Keratinocyte (primary cell): ENCODE data around the gene WFDC10B. TPM values are rescaled to one million over a fixed set of nuclear protein-coding genes. Genes with fewer than 3 reads are reported as not detected.

Experiments used
- DNase-seq: peaks from one replicate; pipeline ENCODE4 v3.0.0-alpha.2; 2011; ENCODE audit warnings: low read depth, missing footprints, low spot score
- FAIRE-seq: peaks from 2 replicates; lab custom pipeline; 2011; peaks lifted over from hg19 to GRCh38; lab: Jason Lieb, UNC
- H2AFZ ChIP-seq: 2 replicates; pipeline ENCODE4 v1.6.0; 2012; ENCODE audit warnings: low read length, control low read depth, inconsistent platforms; ENCODE audit not compliant: control insufficient read depth
- H3K27ac ChIP-seq: 2 replicates; pipeline ENCODE4 v1.5.1; 2011; ENCODE audit warnings: low read length; ENCODE audit not compliant: control insufficient read depth, insufficient read depth
- H3K27me3 ChIP-seq: 3 replicates; pipeline ENCODE4 v1.6.0; 2011; ENCODE audit warnings: low read length; ENCODE audit not compliant: control insufficient read depth, insufficient read depth; ENCODE audit errors: extremely low read depth
- H3K36me3 ChIP-seq, 2 experiments: 2 replicates in 1 of 2; 3 replicates in 1 of 2; pipeline ENCODE4 v1.5.1; 2011; ENCODE audit warnings: low read length in 2 of 2, mild to moderate bottlenecking in 1 of 2; ENCODE audit not compliant: control insufficient read depth in 2 of 2, insufficient read depth in 2 of 2; ENCODE audit errors: extremely low read depth in 1 of 2
- H3K4me1 ChIP-seq: 3 replicates; pipeline ENCODE4 v1.5.1; 2011; ENCODE audit warnings: low read length; ENCODE audit not compliant: control insufficient read depth, insufficient read depth; ENCODE audit errors: extremely low read depth
- H3K4me2 ChIP-seq: 3 replicates; pipeline ENCODE4 v1.6.0; 2011; ENCODE audit warnings: low read depth, low read length; ENCODE audit not compliant: control insufficient read depth, insufficient read depth; ENCODE audit errors: extremely low read depth
- H3K4me3 ChIP-seq, 3 experiments: fragments of 200-600 bp in 1 of 3; sonication (generic) in 1 of 3; 2 replicates in 2 of 3; 3 replicates in 1 of 3; pipeline ENCODE4 v1.5.1; 2011 to 2016; ENCODE audit warnings: low read length in 3 of 3, mild to moderate bottlenecking in 3 of 3, control low read depth in 2 of 3, inconsistent platforms in 1 of 3, low read depth in 1 of 3, mixed read lengths in 1 of 3, mixed run types in 1 of 3, moderate library complexity in 1 of 3; ENCODE audit not compliant: control insufficient read depth in 2 of 3, insufficient read depth in 2 of 3; ENCODE audit errors: extremely low read depth in 1 of 3
- H3K79me2 ChIP-seq: 2 replicates; pipeline ENCODE4 v1.6.0; 2012; ENCODE audit warnings: low read length; ENCODE audit not compliant: control insufficient read depth, insufficient read depth
- H3K9ac ChIP-seq: 3 replicates; pipeline ENCODE4 v1.6.0; 2011; ENCODE audit warnings: low read length; ENCODE audit not compliant: control insufficient read depth, insufficient read depth; ENCODE audit errors: extremely low read depth
- H3K9me1 ChIP-seq: 3 replicates; pipeline ENCODE4 v1.6.0; 2011; ENCODE audit warnings: low read length; ENCODE audit not compliant: control insufficient read depth, insufficient read depth; ENCODE audit errors: extremely low read depth
- H3K9me3 ChIP-seq: 2 replicates; pipeline ENCODE4 v1.5.1; 2012; ENCODE audit warnings: low read depth, low read length; ENCODE audit not compliant: control insufficient read depth
- H4K20me1 ChIP-seq: 3 replicates; pipeline ENCODE4 v1.6.0; 2011; ENCODE audit warnings: low read length; ENCODE audit not compliant: control insufficient read depth, insufficient read depth; ENCODE audit errors: extremely low read depth
- CTCF ChIP-seq, 3 experiments: IDR thresholded peaks in 1 of 3; conservative IDR thresholded peaks in 1 of 3; optimal IDR thresholded peaks in 1 of 3; 2 replicates in 2 of 3; 3 replicates in 1 of 3; pipeline versions ENCODE3 to v1.5.1; 2011; ENCODE audit warnings: low read length in 3 of 3, mild to moderate bottlenecking in 3 of 3, moderate library complexity in 2 of 3, control low read depth in 1 of 3, inconsistent platforms in 1 of 3; ENCODE audit not compliant: insufficient read depth in 2 of 3; ENCODE audit errors: extremely low read depth in 1 of 3
- EZH2 ChIP-seq: IDR thresholded peaks from one replicate; pipeline ENCODE4 v1.6.1; 2012; ENCODE audit warnings: inconsistent platforms, mild to moderate bottlenecking, low read length, moderate library complexity
- dilution Hi-C: fragments of 300-500 bp; cut with MboI; formaldehyde crosslinking; loops from one replicate; pipeline ENCODE4 v1.7.0; 2020; ENCODE audit warnings: low sequenced_read_pairs; ENCODE audit not compliant: extremely low pct_ligation_motif_present
- polyA plus RNA-seq, 5 experiments: library from polyadenylated mRNA; depleted of rRNA in 3 of 5; stranded (reverse) in 3 of 5; stranded (forward) in 1 of 5; unstranded in 1 of 5; fragments of >200 nt; gene quantifications; 1 replicate in 1 of 5; 2 replicates in 3 of 5; 3 replicates in 1 of 5; pipeline versions ENCODE4 v1.2.1 to v1.2.3, GENCODE V29; 2011 to 2012; ENCODE audit warnings: missing spikeins in 2 of 5, low read depth in 1 of 5, low replicate concordance in 1 of 5

WFDC10B gene
- polyA plus RNA-seq, 1 donor (not counting 4 experiments of a cell fraction or from before 2014, with no cell fraction given), result not detected

- H3K9ac ChIP-seq, result no peak overlapping the region
- dilution Hi-C loops, result no loop called here
- H3K79me2 ChIP-seq, result no peaks in the 10 kb centered on the region
- no peak overlapping the region for H3K4me2 ChIP-seq
- TF ChIP-seq EZH2, result no peak
- TF ChIP-seq CTCF (optimal IDR thresholded peaks at IDR 0.05 in 1 of 3, IDR thresholded peaks at IDR 0.05 in 1 of 3, conservative IDR thresholded peaks at IDR 0.05 in 1 of 3; ENCODE audit: extremely low read depth in 1 of 3, insufficient read depth in 2 of 3, low read length in 3 of 3), result no peak
- no peaks in the 10 kb centered on the region for H3K27me3 ChIP-seq
- H3K27ac ChIP-seq, result no peak overlapping the region
- no peak overlapping the region for H3K4me3 ChIP-seq
- H3K36me3 ChIP-seq, result no peaks in the 10 kb centered on the region
- DNase-seq (no peak), FAIRE-seq (no peak)
- no peaks in the 10 kb centered on the region for H3K9me3 ChIP-seq
- H3K4me1 ChIP-seq, result no peaks in the 10 kb centered on the region
- no peaks in the 10 kb centered on the region for H3K9me1 ChIP-seq
- no peaks in the 10 kb centered on the region for H4K20me1 ChIP-seq
- no peak overlapping the region for H2AFZ ChIP-seq
These were observed 46.9 kb upstream of the WFDC10B start for GRCh38 chr20:45751721-45752120.

GRCh38 chr20:45745015-45745414 lies 40.2 kb upstream of the WFDC10B start:
- no peak for DNase-seq
- FAIRE-seq, result no peak
- no peaks in the 10 kb centered on the region for H3K79me2 ChIP-seq
- no peaks in the 10 kb centered on the region for H3K9me1 ChIP-seq
- H3K36me3 ChIP-seq, result no peaks in the 10 kb centered on the region
- H3K4me3 ChIP-seq, result no peak overlapping the region
- no peak overlapping the region for H3K27ac ChIP-seq
- TF ChIP-seq CTCF (optimal IDR thresholded peaks at IDR 0.05 in 1 of 3, IDR thresholded peaks at IDR 0.05 in 1 of 3, conservative IDR thresholded peaks at IDR 0.05 in 1 of 3; ENCODE audit: extremely low read depth in 1 of 3, insufficient read depth in 2 of 3, low read length in 3 of 3), result no peak
- no peak for TF ChIP-seq EZH2
- H2AFZ ChIP-seq, result no peak overlapping the region
- H3K27me3 ChIP-seq, result no peaks in the 10 kb centered on the region
- H3K4me2 ChIP-seq, result no peak overlapping the region
- dilution Hi-C loops, result no loop called here
- H3K9me3 ChIP-seq, result no peaks in the 10 kb centered on the region
- no peaks in the 10 kb centered on the region for H4K20me1 ChIP-seq
- H3K9ac ChIP-seq, result no peak overlapping the region
- no peaks in the 10 kb centered on the region for H3K4me1 ChIP-seq
